GM12875 (cell line): ENCODE measurements around the gene SLC5A1.

Experiments used
- H3K4me3 ChIP-seq: one replicate; pipeline ENCODE4 v1.5.1; 2011; ENCODE audit warnings: low read depth, low read length, control low read depth
- CTCF ChIP-seq: IDR thresholded peaks from 2 replicates; pipeline ENCODE4 v1.5.1; 2011; ENCODE audit warnings: low read depth, mild to moderate bottlenecking, control low read depth, inconsistent platforms, low read length, moderate library complexity, borderline replicate concordance; ENCODE audit not compliant: insufficient read depth

Gene SLC5A1

GRCh38 chr22:32042924-32043323 is at the start of gene SLC5A1:
SLC5A1 (plus strand) TSS chr22:32043261; CDS start chr22:32043282, 21 bp downstream.
- H3K4me3 ChIP-seq = no peak within 1 kb of the TSS

GRCh38 chr22:31995046-31995445 is 48.0 kb upstream of the SLC5A1 start:
- H3K4me3 ChIP-seq = no peak overlapping the region
- peak; percentile 22; the same call in 1 of the 2 replicates for TF ChIP-seq CTCF

More at GRCh38 chr22:32042924-32043323, at the start of gene SLC5A1:
- no peak for TF ChIP-seq CTCF

- no peak overlapping the region for H3K4me3 ChIP-seq
- TF ChIP-seq CTCF = no peak
These were observed 47.3 kb upstream of the SLC5A1 start for GRCh38 chr22:31995807-31996206.

DNA sequence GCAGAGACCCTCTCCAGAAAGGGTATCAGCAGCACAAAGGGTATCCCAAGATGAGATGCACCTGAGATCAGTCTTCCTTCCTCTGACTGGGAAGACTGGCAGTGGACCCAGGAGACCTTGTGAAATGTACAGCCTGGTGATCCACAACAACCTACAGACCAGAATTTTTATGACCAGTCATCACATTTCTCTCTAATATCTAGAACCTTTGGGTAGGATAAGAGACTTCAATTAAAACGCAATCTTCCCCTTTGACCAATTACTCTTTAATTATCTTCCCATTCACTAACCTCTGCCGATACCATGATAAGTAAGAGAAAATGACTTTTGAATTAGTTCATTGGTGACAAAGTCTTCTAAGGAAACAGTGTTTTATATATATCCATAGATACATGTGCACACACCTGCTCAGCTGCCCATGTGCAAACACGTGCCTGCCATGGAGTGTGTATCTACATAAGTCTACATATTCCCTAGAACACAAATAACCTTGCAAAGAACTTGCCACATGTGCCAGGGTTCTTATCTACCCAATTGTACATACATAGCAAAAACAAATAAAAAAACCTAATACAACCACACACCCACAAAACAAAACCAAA is 44.2 kb upstream of the SLC5A1 start:
- no peak overlapping the region for H3K4me3 ChIP-seq
- TF ChIP-seq CTCF = no peak

DNA sequence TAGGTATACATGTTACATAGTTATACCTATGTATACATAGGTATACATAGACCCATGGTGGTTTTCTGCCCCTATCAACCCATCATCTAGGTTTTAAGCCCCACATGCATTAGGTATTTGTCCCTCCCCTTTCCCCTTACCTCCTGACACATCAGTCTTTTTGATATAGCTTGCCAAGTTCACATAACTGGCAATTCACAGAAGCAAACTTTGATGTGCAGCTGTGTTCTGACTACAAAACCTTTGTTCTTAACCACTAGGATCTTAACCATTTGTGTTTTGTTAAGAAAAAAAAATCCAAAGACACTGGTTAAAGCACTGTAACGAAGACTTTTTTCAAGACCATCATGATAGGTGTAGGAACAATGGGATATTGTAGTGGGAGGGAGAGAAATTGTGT is 42.9 kb upstream of the SLC5A1 start:
- TF ChIP-seq CTCF = no peak
- no peak overlapping the region for H3K4me3 ChIP-seq

GRCh38 chr22:32005453-32005852 is 37.6 kb upstream of the SLC5A1 start:
- no peak for TF ChIP-seq CTCF

DNA sequence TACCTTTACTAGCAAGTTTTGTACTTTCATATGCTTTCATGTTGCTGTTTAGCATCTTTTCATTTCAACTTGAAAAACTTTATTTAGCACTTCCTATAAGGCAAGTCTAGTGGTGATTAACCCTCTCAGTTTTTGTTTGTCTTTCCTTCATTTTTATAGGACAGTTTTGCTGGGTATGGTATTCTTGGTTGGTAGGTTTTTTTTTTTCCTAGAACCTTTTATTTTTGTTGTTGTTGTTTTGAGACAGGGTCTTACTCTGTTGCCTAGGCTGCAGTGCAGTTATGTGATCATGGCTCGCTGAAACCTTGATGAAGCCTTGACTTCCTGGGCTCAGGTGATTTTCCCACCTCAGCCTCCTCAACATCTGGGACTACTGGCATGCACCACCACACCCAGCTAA is 29.9 kb upstream of the SLC5A1 start:
- TF ChIP-seq CTCF = no peak
- no peak overlapping the region for H3K4me3 ChIP-seq

More at GRCh38 chr22:32005453-32005852, 37.6 kb upstream of the SLC5A1 start:
- H3K4me3 ChIP-seq = no peak overlapping the region
